GM21576 (cell line): ENCODE results near the gene DOCK1.

Source experiments
- ATAC-seq: cut with Tn5 transposase; IDR thresholded peaks from one replicate; pipeline ENCODE4 v1.9.1; 2021; ENCODE audit warnings: mild to moderate bottlenecking, moderate library complexity; ENCODE audit not compliant: unreplicated experiment

The DOCK1 gene

GRCh38 chr10:127003032-127003685 is 97.9 kb downstream of the DOCK1 start:
- no peak for ATAC-seq

DNA sequence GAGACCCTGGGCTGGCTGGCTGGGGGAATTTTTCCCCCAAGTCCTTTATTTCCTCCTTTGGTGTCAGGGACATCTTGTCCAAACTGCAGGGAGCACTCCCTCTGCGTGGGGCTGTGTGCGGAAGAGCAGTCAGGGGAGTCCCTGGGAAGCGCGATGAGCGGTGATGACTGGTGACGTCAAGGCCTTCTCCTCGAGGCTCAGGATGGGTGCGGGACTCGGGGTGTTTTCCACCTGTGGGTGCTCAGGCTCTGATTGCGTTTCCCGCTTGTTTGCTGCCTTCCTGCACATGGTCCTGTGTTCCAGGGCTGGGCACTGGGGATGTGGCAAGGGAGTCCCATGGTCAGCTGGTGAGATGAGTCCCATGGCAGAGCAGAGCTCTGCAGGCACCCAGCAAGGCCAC is 101.2 kb downstream of the DOCK1 start:
- ATAC-seq = no peak

DNA sequence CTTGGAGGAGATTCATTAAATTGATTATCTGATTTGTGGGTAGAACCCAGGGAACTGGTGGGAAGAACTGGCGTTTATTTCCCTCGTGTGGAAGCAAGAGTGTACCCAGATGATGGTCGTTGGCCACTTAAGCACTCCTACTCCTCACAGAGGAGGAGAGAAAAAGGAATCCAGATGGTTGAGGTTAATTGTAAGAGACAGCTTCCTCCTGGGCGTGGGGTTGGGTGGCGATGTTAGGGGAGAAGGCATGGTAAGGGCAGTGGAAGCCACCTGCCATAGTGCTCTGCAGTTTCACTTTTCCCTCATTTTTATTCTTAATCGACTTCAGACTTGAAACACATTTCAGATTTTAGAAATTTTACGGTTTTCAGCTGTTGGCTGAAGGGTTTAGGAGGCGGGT is 104.1 kb downstream of the DOCK1 start:
- ATAC-seq = no peak

DNA sequence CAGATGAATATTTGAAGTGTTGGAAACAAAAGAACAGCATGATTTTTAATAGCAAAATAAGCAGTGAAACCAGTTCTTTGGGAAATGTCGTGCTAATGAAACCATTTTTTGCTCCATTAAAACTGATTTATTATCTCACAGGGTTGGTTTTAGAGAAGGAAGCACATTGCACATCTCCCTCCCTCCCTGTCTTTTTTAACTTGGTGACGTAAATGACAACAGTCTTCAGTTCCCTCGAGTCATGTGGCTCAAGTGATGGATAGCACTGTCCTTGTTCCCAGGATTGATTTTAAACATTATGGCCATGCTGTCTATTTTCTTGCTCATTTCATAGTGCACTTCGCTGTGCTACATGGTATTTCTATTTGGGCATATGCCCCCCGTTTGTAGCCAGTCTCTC is 105.9 kb downstream of the DOCK1 start:
- ATAC-seq = no peak

GRCh38 chr10:127012071-127012768 is 107.0 kb downstream of the DOCK1 start:
- ATAC-seq = no peak

DNA sequence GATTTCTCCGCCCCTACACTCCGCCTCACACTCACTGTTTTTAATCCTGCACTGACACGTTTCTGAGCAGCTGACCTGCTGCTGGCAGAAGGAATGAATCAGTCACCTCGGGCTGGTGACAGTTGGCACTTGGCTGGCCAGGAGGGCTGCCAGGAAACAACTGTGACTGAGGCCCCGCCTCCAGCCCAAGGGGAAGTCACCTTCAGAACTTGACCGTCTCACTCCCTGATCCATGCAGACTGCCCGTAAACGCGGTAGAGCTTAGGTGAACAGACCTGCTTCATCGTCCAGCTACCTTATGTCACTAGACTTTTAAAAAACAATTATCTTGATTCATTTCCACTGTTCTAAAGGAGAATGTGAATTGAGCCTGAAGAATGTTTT is 107.5 kb downstream of the DOCK1 start:
- no peak for ATAC-seq

GRCh38 chr10:127013211-127013656 is 108.0 kb downstream of the DOCK1 start:
- no peak for ATAC-seq

DNA sequence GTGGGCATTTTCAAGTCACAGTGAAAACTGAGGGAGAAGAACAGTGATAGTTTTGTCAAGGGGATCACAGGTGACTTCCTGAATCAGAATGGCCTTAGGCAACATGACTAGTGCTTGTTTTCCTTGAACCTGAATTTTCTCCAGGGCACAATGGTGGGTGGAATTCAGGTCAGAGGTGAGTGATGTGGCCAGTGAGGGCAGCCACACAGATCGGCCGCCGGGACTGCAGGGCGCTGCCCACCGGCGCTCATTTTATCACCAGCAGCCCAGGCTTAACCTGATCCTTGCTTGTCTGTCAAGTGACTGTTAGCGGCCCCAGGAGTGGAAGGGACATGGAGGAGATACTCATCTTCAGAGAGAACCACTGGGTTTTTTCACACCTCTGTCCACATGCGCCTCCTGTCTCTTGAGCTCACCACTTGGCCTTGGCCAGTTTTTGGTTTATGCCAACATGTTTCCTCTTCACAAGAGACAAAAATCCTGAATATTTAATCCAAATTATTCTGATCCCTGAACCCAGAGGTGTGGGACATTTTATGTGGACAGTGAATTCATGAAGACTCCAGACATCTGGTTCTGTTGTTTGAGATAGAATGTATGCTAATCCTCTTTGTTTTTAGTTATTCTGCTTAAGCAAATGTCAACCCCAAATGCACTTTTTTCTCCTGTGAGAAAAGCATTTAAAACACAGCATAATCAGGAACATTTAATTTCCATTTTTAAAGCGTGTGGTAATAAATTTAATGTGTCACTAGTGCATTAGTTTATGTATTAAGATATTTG is 108.7 kb downstream of the DOCK1 start:
- no peak for ATAC-seq

DNA sequence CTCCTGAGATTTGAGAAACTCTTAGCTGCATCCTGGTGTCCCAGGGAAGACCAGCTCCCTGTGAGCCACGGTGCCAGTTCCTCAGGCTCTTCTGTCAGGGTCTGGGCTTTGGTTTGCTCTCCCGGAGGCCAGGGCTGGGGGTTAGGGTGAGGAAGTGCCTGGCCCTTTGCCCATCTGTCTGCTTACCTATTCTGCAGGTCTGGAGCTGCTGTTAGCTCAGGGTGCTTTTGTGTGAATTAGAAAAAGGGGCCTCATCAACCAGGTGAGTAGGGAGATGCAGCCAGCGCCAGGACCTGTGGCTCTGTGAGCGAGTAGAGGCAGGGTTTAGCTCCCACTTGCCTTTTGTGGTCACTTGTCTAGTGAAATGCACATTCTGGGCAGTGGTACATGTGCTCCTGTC is 109.4 kb downstream of the DOCK1 start:
- ATAC-seq = no peak

- ATAC-seq = no peak
These were observed 110.1 kb downstream of the DOCK1 start for GRCh38 chr10:127015373-127015772.

- no peak for ATAC-seq
These were observed 111.1 kb downstream of the DOCK1 start for GRCh38 chr10:127016331-127016730.

- no peak for ATAC-seq
These were observed 112.5 kb downstream of the DOCK1 start for GRCh38 chr10:127017541-127018297.

- no peak for ATAC-seq
These were observed 113.0 kb downstream of the DOCK1 start for GRCh38 chr10:127018298-127018650.

DNA sequence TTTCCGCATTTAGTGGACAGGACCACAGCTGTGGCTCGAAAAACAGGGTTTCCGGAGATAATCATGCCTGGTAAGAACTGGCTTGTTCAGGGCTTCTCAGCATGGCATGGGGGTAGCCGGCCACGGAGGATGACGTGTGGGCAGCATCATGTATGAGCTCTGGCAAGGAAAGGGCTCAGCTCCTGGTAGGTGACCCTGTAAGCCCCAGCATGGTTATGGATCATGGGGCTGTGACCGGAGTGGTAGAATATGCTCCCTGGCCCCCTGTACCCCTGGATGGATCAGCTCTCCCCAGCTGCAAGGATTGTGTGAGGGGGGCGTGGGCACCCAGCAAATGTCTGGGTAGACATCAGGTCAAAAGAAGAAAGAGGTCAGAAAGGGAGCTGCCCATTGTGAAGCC is 113.5 kb downstream of the DOCK1 start:
- ATAC-seq = no peak

DNA sequence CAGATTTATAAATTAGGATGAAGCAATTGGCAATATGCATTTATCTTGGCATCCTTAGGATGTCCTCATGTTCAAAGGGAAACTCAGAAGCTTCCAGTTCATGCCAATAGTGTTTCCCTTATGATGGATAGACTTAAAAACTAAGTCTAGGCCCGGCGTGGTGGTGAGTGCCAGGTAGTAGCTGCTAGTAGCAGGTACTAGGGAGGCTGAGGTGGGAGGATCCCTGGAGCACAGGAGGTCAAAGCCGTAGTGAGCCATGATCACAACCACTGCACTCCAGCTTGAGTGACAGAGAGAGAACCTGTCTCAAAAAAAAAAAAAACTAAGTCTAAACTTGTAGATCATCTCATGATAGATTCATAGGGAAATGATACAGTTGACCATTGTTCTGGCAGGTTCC is 115.0 kb downstream of the DOCK1 start:
- no peak for ATAC-seq

GRCh38 chr10:127021801-127022200 is 116.6 kb downstream of the DOCK1 start:
- no peak for ATAC-seq

DNA sequence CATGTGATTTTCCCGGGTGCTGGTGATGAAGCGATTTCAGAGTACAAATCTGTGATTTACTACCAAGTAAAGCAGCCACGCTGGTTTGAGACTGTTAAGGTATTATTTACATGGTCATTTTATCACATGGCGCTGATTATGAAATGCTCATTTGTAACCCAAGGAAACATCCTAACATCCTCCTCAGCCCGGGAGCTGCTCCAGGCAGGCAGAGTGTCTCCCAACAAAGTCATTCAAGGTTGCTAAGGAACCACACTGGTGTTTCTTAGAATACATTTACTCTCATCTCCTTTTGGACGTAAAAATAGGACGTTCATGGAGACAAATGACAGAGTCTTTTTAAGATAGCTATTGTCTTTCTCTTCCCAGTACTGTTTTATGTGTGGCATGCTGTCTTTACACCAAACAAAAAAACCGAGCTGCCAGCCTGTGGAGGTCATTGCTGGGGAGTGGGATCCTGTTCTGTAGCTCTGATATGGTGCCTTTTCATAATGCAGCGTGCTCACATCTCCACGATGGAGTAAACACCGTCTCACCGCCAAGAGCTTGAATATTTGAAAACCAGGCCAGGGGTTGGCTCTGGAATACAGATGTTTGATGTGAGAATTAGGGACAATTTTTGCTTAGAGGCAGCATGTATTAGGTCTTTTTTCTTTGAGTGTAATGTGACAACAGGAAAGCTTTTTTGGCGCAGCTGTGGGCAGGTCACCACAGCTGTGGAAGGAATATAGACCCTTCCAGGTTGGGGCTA is 119.6 kb downstream of the DOCK1 start:
- no peak for ATAC-seq

DNA sequence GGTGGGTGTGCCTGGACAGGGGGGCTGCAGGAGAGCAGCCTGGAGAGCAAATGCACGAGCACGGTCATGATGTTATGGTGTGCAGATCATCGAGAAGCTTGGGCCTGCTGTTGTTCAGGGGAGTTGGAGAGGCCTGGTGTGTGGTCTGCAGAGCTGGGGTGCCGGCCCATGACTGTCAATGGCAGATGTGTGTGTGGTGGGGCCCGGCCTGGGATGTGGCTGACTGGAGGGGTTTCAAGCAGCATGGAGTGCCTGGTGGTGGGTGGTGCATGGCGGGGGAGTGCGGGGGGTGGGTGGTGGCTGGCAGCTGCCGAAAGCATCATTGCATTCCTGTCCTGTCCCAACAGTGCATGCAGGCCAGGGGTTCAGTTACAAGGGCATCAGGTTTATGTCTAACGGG is 122.6 kb downstream of the DOCK1 start:
- ATAC-seq = no peak

GRCh38 chr10:127028556-127028955 is 123.3 kb downstream of the DOCK1 start:
- no peak for ATAC-seq

DNA sequence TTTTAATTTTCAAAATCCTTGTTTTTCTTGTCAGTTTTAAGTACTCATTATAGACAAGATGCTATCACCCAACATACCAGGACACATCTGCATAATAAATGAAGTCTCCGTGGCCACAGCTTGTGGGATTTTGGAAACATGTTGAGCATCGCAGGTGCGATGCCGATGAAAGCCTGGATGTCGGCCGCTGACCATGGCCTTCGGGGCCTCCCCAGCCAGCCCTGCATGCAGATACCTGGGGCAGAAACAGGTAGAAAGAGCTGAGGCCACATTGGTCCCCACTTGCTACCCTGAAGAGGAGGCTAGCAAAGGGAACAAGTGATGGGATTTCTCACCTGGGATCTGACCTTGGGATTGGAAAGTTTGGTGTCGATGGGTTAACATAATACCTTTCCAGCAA is 123.8 kb downstream of the DOCK1 start:
- ATAC-seq = no peak
